Muscle of back (tissue), 11 donors: ENCODE data around the gene BORCS6. TPM values are rescaled to one million over a fixed set of nuclear protein-coding genes. Genes with fewer than 3 reads are reported as not detected.
"Not testable (repeated sequence)": the region's sequence is repeated elsewhere in the genome, so short reads cannot be mapped to it uniquely, and the experiment has no call there.

Experiments
- DNase-seq, 3 donors: peaks; one replicate each; pipeline versions ENCODE4 v3.0.0 to v3.0.0-alpha.2; 2013
- polyA plus RNA-seq, 10 donors: library from polyadenylated mRNA; unstranded; fragments of 120-200 nt; gene quantifications; one replicate each; pipeline ENCODE4 v1.2.1, GENCODE V29; 2013; ENCODE audit not compliant: insufficient read length in 10 of 10

Gene BORCS6
- polyA plus RNA-seq, 10 donors = 3.1 to 4.7 (median 3.8) TPM

GRCh38 chr17:8214000-8214399 is 24.0 kb upstream of the BORCS6 start:
- DNase-seq = not testable (repeated sequence)

- no peak for DNase-seq
Observed at GRCh38 chr17:8212312-8213180, 22.6 kb upstream of the BORCS6 start.

GRCh38 chr17:8210761-8211458 is 20.9 kb upstream of the BORCS6 start:
- DNase-seq = peak in 1 of 3 donors; percentile 32

GRCh38 chr17:8209907-8210760 is 20.2 kb upstream of the BORCS6 start, which contains the start of gene AURKB:
Gene AURKB (minus strand): TSS chr17:8210575. CDS start chr17:8210224, 351 bp downstream.
- DNase-seq = peak; percentile 97 to 98 (median 98)

GRCh38 chr17:8206536-8206935 is 16.6 kb upstream of the BORCS6 start:
- DNase-seq = no peak

- DNase-seq = no peak
Observed at GRCh38 chr17:8204761-8205555, 15.0 kb upstream of the BORCS6 start.

GRCh38 chr17:8192070-8192815 is 2.3 kb upstream of the BORCS6 start:
- peak; percentile 91 to 95 (median 92) for DNase-seq

- DNase-seq = no peak
Observed at GRCh38 chr17:8190506-8190905, 526 bp upstream of the BORCS6 start.

- DNase-seq = peak in 1 of 3 donors; percentile 59
Observed at GRCh38 chr17:8189041-8189710, 804 bp downstream of the BORCS6 start.

GRCh38 chr17:8188263-8188839 is 1.6 kb downstream of the BORCS6 start:
- DNase-seq = no peak

GRCh38 chr17:8187517-8188262 is 2.3 kb downstream of the BORCS6 start:
- peak; percentile 98 for DNase-seq

GRCh38 chr17:8186787-8187516 is 3.0 kb downstream of the BORCS6 start:
- peak; percentile 96 to 97 (median 96) for DNase-seq

- DNase-seq = no peak
Observed at GRCh38 chr17:8186446-8186786, 3.6 kb downstream of the BORCS6 start.

- peak; percentile 80 to 94 (median 89) for DNase-seq
Observed at GRCh38 chr17:8185582-8186445, 4.2 kb downstream of the BORCS6 start.

- no peak for DNase-seq
Observed at GRCh38 chr17:8176998-8177731, 12.8 kb downstream of the BORCS6 start.
